NCI-H82 treated with DMSO at 0.1 percent for 48 hours (cell line): ENCODE results near the gene GK2.

Source experiments
- DNase-seq: peaks from one replicate; lab custom pipeline; 2025; ENCODE audit not compliant: unreplicated experiment; lab: John Stamatoyannopoulos, UW

The GK2 gene

DNA sequence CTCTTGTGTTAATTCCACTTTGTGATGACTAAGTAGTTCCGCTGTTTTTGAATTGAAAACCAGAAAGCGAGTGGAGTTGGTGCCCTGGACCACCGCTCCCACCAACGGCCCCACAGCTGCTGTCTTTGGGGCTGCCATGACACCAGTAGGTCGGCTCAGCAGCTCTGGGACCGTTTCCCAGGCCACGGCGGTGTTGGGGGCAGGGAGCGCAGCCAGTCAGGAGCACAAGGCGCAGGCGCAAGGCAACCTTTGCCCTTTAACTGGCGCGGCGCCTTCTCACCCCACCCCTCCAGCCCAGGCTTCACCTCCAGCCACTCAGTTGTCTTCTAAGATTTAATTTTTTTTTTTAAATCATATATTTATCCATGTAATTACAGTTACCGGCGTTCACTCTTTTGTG is at the start of gene GK2:
TSS of gene GK2 (minus strand) at position 166 of the 400 bp plus-strand sequence. CDS start at position 138, 28 bp downstream.
- no peak for DNase-seq

DNA sequence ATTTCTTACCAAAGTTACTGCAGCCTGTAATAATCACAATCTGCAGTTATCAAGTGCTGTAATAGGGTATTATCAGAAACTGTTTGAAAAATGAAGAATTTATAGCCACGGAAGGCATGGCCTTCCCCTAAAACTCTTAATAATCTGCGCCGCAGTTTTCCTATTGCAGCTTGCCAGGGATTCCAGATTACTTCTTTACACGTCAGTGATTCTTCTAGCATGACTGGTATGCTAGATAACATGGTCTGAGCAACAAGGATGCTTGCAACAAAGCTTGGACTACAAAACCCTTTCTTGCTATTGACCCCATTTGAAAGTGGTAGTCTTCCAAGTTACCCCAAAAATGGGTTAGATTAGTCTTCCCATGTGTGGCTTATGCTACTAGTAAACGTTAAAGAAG is 47.2 kb upstream of the GK2 start:
- no peak for DNase-seq

DNA sequence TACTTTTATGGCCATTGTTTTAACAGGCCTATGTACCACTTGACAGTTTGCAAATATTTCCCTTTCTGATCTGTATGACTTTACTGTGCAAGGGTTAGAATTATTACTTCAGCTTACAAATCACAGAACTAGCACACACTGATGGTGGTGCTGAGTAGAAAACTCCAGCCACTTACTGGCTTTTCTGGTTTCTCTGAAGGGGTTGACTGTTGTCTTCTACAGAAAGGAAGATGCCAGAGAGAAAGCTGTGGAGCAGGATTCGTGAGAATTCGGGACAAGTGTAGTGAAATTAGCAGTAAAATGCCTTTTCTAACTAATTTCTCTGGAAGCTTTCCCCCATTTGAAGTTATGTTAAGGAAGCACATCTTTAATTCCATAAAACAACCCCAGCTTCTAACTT is 46.6 kb upstream of the GK2 start:
- no peak for DNase-seq

DNA sequence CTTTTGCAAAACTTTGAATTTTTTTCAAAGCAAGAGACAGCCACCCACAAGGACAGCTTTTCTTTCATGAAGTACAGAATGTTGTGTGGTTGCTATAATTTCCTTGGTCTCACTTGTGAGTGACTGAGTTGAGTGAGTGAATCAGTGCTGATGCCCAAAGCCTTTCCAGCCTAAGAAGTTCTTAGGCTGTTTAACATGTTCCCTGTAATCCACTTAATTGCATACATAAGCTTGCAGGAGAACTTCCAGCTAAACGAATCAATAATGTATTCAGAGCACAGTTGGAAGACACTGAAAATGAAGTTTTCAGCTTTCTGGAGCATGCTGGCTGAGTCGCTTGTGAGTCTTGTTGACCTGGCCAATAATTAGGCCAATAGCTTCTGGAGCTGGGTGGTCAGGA is 42.0 kb upstream of the GK2 start:
- peak; percentile 74 for DNase-seq

DNA sequence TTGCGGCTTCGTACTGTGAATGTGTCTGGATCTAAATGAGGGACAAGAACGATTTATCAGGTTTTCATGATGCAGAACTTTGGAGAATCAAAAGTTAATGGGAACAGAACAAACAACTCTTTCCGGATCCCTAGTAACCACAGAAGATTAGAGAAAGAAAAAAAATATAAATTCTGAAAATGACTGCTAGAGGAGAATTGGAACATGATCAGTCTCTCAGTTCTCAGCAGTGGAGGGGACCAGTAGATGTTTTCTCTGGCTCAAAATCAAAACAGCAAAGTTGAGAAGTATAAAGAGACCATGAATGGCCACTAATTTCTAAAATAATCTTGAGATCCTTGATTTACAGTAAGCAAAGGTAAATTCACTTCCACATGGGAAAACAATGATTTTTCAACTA is 38.1 kb upstream of the GK2 start:
- DNase-seq: no peak

DNA sequence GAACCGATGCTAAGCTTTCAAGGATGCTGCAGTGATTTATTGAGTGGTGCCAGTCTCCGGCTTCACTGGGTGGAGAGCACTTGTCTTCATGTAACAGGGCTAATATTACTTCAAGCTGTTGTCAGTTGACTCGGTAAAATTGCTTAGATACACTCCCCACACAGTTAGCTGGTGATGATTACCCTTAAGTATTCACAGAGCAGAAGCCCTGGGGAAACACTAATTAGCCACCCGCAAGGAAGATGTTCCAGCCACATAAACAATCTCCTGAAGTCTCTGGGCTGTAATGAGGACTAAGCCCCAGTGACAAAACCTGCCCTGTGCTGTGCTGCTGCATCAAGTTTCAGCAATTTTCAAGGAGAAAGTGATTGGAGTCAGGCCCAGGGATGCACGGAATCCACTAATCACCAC is 37.3 kb upstream of the GK2 start:
- DNase-seq: peak; percentile 5

DNA sequence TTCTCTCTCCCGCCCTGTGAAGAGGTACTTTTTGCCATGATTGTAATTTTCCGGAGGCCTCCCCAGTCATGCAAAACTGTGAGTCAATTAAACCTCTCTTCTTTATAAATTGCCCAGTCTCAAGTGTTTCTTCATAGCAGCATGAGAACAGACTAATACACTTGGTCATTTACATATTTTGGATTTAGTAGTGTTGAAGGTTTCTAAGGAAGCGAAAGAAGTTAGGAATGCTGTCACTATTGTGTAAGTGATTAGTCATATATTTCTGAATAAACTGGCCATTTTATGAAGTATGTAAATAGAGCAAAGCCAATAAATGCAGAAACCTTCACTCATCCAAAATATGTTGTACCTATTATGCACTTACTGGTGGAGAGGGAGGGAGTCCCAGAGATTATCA is 34.4 kb upstream of the GK2 start:
- DNase-seq: no peak

DNA sequence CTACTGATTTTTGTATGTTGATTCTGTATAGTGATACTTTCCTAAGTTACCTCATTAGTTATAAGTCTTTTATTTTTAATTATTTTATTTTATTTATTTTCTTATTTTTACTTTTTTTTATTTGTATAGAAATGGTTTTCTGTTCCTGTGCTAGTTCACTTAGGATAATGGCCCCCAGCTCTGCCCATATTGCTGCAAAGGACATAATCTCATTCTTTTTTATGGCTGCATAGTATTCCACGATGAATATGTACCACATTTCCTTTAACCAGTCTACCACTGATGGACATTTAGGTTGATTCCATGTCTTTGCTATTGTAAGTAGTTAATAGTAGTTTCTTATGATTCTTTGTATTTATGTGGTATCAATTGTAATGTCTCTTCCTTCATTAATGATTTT is 31.5 kb upstream of the GK2 start:
- no peak for DNase-seq

DNA sequence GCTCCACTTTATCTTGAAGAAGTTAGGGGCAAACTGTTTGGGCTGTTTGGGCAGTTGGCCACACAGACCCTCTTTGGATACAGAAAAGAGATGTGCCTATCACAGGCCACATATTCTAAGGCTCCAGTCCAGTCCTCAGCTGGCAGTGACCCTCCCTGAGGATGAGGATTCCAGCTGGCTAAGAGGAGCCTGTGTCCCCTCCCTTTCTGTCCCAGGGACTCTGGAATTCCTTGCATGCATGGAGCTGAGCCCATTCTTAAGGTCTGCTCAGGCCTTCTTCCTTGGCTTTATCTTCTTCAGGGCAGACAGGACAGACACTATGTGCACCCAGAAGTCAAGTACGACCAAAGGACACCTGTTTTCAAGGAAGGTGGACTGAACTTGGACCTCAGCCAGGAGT is 23.8 kb upstream of the GK2 start:
- no peak for DNase-seq

DNA sequence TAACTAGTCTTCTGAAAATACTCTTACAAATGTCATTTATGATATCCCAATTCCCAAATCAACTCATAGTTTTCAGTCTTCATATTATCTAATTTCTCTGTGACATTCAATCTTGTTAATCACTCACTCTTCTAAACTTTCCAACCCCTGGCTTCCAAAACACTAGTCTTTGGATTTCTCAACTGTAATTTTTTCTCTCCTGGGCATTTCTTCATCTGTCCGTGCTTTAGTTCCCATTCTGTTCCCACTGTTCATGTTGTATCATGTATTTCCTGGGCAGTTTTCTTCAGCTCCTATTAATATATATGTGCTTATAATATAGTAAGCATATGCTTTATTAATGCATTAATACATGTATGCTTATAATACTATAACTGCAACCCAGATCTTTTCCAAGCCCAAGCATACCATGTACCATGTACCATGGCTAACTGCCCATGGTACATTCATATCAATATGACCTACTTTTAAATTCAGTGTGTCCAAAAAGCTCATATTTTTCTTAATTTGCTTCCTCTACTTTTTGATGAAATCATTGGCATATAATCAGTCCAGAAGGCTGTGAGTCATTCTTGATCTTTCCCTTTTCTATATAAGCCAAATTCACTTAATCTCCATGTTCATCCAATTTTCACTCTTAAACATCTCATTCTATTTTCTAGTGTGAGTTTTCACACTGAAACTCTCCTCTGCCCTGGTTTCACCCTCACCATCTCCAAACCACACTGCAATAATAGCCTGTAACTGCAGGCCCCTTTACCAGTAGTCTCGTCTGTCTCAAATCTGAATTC is 21.3 kb upstream of the GK2 start:
- DNase-seq: no peak

DNA sequence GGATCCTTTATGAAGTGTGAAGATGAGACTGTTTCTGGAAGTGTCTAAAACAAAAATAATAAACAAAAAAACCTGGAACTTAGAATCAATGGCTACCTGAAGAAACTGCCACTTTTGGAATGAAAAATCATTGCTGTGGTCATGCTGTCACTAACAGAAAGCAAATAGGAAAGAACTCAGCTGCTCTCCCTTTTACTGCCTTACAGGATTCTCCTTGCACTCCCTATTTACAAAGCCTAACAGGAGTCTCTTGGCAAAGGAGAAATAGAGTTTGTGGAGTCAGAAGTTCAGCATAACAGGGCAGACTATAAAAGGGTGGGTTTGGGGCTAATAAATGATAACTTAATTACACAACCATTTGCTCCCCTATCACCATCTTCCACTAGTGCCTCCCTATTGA is 19.0 kb upstream of the GK2 start:
- DNase-seq: no peak

DNA sequence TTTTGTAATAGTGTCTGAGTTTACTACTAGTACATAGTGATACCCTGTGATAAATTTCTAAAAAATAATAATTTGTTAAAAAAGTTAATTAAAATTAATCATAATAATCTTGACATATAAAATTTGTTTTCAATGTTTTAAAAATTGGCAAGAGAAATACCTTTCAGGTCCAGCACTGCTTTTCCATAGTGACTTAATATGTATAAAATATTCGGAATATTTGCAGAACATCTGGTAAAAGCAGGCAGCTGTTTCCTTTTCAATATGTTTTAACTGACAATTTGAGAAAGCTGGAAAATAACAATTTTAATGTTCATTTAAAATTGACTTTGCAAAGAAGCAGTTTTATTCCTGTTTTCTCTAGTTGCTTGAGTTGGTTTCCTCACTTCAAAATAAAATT is 17.6 kb upstream of the GK2 start:
- DNase-seq: no peak

DNA sequence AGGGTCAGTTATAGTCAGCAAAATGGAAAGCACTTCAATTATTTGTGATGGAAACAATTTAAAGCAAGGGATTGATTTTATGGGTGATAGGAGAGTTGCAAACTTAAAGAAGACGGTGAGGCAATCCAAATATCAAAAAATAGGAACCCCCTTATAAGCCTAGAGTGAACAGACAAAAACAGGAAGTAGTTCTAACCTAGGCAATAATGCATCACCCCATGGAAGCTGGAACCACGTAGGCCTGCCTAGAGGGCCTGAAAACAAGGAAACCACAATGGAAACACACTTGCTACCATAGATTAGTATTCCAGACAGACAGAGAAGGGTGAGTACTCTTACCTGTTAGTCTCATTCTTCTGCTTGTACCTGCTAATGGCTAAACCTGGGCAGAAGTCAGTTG is 13.5 kb upstream of the GK2 start:
- no peak for DNase-seq

DNA sequence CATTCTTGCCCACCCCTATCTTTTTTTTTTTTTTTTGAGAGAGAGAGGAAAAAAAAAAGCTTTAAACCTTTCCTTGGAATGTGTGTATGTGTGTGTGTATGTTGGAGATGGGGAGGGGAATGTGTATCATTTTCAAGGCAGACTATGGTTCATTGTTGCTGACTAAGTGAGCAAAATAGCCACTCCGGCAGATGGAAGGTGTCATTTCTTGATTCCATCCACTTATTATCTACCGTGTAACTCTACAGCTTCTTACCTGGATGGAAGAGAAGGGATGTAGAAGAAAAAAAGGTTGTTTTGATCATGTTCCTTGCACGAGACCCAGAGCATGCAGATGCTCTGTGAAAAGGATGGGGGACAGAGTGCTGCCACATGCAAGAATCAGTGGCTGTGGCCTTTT is 5.9 kb upstream of the GK2 start:
- DNase-seq: no peak

DNA sequence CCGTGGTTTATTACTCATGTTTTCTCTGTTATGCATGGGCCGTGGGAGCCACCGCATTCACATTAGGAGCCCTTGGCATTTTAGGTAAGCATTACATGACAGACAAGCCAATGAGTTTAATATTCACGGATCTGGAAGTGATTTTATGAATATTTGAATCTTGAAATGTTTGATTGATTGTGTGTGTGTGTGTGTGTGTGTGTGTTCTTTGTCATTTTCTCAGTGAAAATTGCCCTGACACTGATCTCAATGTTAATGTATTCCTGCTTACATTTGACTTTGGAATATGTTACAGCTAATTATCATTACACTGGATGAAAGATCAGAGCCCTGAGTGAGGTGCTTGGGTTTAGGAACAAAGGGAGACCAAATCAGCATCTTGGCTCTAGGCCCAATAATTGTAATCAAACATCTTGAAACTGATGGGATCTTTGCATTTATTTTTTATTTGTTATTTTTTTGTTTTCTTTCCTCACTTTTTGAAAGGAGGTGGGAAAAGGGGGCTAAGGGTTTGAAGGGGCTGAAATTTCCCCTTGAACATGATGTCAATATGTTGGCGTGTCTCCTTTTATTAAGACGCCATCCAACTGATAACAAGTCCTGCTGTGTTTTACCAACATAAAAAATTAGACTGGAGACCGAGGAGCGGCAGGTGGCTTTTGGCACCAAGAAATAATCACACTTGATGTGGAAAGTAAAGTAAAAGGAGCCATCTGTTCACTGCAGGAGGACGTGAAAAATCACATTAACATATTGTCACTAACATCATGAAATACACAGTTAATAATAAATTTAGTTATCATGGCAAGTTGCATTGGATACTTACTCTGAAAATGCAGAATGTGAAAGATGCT is 5.2 kb upstream of the GK2 start:
- DNase-seq: peak; percentile 73

DNA sequence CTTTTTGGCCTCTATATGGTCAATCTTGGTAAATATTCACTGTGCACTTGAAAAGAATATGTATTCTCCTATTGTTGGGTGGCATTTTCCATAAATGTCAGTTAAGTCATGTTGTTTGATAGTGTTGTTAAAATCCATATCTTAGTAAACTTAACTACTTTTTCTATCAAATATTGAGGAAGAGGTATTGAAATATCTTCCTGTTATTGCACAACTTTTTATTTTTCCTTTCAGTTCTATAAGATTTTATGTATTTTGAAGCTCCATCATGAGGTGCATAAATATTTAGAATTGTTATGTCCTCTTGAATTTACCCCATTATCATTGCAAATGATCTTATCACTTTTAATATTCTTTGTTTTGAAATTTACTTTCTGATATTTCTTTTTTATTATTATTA is 3.4 kb downstream of the GK2 start:
- no peak for DNase-seq

DNA sequence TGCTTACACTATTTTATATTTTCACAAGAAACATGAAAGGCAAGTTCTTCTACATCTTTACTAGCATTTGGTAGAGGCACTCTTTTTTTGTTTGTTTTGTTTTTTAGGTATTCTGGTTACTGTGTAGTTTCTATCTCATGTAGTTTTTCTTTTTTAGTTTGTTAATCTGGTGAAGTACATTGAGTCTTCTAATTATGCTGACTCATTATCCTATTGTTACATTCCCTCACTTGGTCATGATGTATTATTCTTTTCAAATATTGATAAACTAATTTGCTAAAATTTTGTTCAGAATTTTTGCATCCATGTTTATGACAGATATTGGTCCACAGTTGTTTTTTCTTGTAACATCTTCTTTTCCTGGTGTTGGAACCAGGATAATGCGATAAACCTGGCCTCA is 4.7 kb downstream of the GK2 start:
- DNase-seq: no peak

DNA sequence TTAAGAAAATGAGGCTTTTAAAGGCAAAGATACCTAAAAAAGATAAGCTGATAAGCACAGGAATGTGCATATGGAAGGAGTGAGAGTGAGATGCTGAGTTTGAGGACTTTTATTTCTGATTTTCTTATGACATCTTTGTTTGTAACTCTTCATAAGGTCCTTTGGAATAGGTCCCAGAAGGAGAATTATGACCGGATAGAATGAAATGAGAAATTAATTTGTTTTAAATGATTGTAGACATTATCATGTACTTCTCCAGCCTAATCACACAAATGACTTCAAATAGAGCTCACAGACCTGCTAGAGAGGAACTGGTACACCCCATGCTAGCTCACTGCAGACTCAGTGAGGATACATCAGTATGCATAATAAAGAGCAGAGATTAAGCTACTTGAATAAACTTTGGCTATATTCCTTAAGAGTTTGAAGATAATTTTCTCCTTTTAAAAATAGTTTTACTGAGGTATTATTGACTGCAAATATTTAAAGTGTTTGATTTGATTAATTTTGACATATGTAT is 5.6 kb downstream of the GK2 start:
- no peak for DNase-seq

DNA sequence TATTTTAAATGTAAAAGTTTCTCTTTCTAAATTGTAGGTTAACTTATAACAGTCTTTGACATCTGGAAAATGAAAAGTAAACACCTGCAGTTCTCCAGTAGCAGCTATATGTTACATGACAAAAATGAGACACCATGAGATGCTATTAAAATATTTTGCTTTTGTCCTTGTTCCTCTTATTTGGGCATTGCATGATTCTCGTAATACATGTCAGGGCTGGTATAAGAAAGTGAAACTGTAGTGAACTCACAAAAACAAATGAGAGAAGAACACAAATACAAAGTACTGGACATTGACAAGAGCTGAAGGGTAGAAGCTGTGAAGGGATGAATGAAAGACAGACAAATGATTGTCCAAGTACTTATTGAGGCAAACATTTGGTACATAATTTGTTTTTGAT is 9.0 kb downstream of the GK2 start:
- no peak for DNase-seq

DNA sequence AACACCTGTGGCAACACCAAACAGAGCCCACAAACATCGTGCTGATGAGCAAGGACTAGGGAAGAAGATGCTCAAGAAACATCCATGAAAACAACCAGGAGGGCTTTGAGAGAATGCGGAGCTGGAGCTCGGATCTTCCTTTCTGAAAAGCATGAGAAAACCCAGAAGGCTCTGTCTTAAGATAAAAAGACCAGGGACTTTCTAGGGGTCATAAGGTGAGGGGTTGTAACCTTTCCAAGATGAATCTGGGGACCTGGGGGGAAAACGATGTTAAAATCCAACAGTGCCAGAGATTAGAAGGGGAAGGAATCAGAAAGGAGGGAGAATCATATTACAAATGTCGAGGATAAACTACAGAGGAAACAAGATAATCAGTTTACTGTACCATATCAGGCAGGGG is 10.1 kb downstream of the GK2 start:
- no peak for DNase-seq

DNA sequence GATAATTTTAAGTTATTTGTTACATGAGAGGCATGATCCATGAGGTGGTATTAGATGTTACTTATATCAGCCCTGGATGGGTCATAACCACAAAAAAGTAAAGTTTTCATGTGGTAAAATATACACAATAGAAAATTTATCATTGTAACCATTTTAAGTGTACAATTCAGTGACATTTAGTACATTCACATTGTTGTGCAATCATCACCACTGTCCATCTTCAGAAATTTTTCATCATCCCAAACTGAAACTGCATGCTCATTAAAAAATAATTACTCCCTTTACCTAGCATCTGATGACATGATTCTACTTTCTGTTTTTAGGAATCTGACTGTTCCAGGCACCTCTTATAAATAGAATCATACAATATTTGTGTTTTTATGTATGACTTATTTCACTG is 11.2 kb downstream of the GK2 start:
- DNase-seq: no peak

DNA sequence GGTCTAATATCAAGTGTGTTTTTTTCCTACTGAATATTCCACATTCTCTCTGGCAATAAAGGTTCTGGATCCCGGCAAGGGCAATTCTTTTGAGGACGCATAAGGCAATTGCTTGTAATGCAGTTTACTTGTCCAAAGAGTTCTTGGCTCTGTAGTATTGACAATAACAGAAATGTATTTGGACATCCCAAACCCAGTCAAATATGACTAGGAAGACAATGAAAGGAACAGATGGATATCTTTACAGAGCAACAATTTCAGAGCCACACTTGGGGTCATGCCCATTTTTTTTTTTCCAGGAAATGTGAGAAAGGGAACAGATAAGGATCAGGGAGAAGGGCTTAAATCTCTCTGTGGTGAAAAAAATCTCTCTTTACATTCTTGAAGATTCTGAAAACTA is 12.2 kb downstream of the GK2 start:
- no peak for DNase-seq
